K562 (cell line): ENCODE data around the gene RPRML.
"Not testable (repeated sequence)": the region's sequence is repeated elsewhere in the genome, so short reads cannot be mapped to it uniquely, and the experiment has no call there.

ENCODE experiments used
- EP300 ChIP-seq: IDR thresholded peaks from 2 replicates; pipeline ENCODE4 v1.6.1; 2012; ENCODE audit warnings: low read length, improper control_type of control experiment
- HOXB6 ChIP-seq: fragments of 250-450 bp; sonication (Bioruptor Pico); IDR thresholded peaks from 2 replicates; pipeline ENCODE4 v1.5.1; 2022; ENCODE audit warnings: mild to moderate bottlenecking, borderline replicate concordance
- IRF2 ChIP-seq: sonication (generic); formaldehyde crosslinking; IDR thresholded peaks from 2 replicates; pipeline ENCODE4 v1.8.1; 2022; ENCODE audit warnings: mild to moderate bottlenecking, missing genetic modification reagents
- MYC ChIP-seq, 2 experiments: fragments of 250-450 bp in 1 of 2; sonication (Bioruptor Pico) in 1 of 2; IDR thresholded peaks; 2 replicates each; pipeline versions ENCODE4 v1.5.1 to v1.6.1; 2012 to 2021; ENCODE audit warnings: low read depth in 2 of 2, borderline replicate concordance in 1 of 2, improper control_type of control experiment in 1 of 2, low read length in 1 of 2, mild to moderate bottlenecking in 1 of 2, moderate library complexity in 1 of 2
- NFRKB ChIP-seq: fragments of 450-650 bp; IDR thresholded peaks from 2 replicates; pipeline ENCODE4 v1.6.1; 2016; ENCODE audit warnings: low read depth
- PYGO2 ChIP-seq: fragments of 450-650 bp; IDR thresholded peaks from 2 replicates; pipeline ENCODE4 v1.6.1; 2016; ENCODE audit warnings: mild to moderate bottlenecking, missing genetic modification characterization, moderate library complexity, missing compliant biosample characterization
- SAFB2 ChIP-seq: fragments of 200-400 bp; formaldehyde crosslinking; IDR thresholded peaks from 2 replicates; pipeline ENCODE4 v1.6.1; 2018; ENCODE audit warnings: borderline replicate concordance, low read length, low read depth, moderate library complexity; ENCODE audit not compliant: severe bottlenecking
- ZNF23 ChIP-seq: fragments of 250-450 bp; sonication (Bioruptor Pico); IDR thresholded peaks from 2 replicates; pipeline ENCODE4 v1.4.0; 2020; ENCODE audit warnings: mild to moderate bottlenecking
- ZNF408 ChIP-seq: fragments of 250-450 bp; sonication (Bioruptor Pico); IDR thresholded peaks from 2 replicates; pipeline ENCODE4 v1.4.0; 2020; ENCODE audit warnings: low read depth, mild to moderate bottlenecking, moderate library complexity
- TF ChIP-seq, protein P1 (sequence below), 3 experiments: IDR thresholded peaks in 2 of 3; conservative IDR thresholded peaks in 1 of 3; 2 replicates each; pipeline ENCODE4 v1.5.1; 2011 to 2012; ENCODE audit warnings: low read length in 3 of 3, mild to moderate bottlenecking in 3 of 3, control low read depth in 2 of 3, improper control_type of control experiment in 1 of 3, inconsistent platforms in 1 of 3, low read depth in 1 of 3, mixed read lengths in 1 of 3, moderate library complexity in 1 of 3; ENCODE audit not compliant: insufficient read depth in 2 of 3
- TF ChIP-seq, protein P2 (sequence below): sonication (generic); formaldehyde crosslinking; IDR thresholded peaks from 2 replicates; pipeline ENCODE4 v1.9.0; 2022; ENCODE audit warnings: mild to moderate bottlenecking, missing genetic modification reagents

DNA sequence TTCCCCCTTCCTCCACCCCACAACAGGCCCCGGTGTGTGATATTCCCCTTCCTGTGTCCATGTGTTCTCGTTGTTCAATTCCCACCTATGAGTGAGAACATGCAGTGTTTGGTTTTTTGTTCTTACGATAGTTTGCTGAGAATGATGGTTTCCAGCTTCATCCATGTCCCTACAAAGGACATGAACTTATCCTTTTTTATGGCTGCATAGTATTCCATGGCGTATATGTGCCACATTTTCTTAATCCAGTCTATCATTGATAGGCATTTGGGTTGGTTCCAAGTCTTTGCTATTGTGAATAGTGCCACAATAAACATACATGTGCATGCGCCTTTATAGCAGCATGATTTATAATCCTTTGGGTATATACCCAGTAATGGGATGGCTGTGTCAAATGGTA is 24.8 kb upstream of the RPRML start:
- TF ChIP-seq EP300; ZNF408; IRF2; ZNF23 (CRISPR knock-in tag); NFRKB; MYC (IDR thresholded peaks at IDR 0.05; ENCODE audit: low read depth, low read length); MYC (CRISPR knock-in tag; IDR thresholded peaks at IDR 0.05; ENCODE audit: borderline replicate concordance, low read depth); SAFB2; HOXB6 (CRISPR knock-in tag); PYGO2: not testable (repeated sequence)
- TF ChIP-seq, protein P1, sequence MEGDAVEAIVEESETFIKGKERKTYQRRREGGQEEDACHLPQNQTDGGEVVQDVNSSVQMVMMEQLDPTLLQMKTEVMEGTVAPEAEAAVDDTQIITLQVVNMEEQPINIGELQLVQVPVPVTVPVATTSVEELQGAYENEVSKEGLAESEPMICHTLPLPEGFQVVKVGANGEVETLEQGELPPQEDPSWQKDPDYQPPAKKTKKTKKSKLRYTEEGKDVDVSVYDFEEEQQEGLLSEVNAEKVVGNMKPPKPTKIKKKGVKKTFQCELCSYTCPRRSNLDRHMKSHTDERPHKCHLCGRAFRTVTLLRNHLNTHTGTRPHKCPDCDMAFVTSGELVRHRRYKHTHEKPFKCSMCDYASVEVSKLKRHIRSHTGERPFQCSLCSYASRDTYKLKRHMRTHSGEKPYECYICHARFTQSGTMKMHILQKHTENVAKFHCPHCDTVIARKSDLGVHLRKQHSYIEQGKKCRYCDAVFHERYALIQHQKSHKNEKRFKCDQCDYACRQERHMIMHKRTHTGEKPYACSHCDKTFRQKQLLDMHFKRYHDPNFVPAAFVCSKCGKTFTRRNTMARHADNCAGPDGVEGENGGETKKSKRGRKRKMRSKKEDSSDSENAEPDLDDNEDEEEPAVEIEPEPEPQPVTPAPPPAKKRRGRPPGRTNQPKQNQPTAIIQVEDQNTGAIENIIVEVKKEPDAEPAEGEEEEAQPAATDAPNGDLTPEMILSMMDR (IDR thresholded peaks at IDR 0.05 in 2 of 3, conservative IDR thresholded peaks at IDR 0.05 in 1 of 3; ENCODE audit: insufficient read depth in 2 of 3, low read depth in 1 of 3, low read length in 3 of 3): not testable (repeated sequence)
- TF ChIP-seq, protein P2, sequence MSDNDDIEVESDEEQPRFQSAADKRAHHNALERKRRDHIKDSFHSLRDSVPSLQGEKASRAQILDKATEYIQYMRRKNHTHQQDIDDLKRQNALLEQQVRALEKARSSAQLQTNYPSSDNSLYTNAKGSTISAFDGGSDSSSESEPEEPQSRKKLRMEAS (CRISPR knock-in tag): not testable (repeated sequence)
